ENCODE measurements around the gene ADCY7.

ADCY7 gene

DNA sequence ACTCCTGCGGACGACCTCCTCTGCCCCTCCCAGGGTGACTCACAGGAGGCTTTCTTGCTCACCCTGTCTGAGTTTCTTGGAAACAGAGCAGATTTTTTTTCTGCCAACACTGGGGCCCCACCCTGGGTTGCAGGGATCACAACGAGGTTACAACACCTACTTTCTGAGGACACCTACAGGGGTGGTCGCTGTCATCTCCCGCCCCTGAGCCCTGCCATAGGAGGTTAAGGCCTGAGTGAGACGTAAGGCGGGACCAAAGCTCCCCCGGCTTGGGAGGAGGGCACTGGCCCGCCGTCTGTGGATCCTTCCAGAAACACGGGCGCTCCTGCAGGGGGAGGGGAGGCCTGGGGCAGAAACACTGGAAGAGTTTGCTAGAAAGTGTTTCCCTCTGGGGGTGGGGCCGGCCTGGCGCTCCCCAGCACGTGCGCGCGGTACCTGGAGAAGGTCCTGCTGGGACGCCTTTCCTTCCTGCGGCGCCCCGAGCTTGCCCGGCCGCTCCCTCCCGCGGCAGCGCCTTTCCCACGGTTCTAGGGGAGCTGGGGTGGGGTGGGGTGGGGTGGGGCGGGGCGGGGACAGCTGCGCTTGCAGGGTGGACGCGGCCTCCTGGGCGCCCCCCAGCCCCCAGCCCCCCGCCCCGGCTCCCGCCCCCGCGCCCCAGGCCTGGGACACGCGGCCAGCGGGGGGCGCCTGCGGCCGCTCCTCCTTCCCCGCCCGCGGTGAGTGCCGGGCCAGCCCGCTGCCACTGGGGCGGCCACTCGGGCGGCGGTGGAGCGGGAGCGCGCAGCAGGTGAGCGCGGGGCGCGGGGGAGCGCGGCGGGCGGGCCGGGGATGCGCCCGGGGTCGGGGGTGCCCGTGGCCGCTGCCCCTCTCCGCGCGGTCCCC lies 20.7 kb upstream of the ADCY7 start:
- DNase-seq (ENCODE audit: extremely low read depth, low read depth), result no peak
- TF ChIP-seq, protein P1, sequence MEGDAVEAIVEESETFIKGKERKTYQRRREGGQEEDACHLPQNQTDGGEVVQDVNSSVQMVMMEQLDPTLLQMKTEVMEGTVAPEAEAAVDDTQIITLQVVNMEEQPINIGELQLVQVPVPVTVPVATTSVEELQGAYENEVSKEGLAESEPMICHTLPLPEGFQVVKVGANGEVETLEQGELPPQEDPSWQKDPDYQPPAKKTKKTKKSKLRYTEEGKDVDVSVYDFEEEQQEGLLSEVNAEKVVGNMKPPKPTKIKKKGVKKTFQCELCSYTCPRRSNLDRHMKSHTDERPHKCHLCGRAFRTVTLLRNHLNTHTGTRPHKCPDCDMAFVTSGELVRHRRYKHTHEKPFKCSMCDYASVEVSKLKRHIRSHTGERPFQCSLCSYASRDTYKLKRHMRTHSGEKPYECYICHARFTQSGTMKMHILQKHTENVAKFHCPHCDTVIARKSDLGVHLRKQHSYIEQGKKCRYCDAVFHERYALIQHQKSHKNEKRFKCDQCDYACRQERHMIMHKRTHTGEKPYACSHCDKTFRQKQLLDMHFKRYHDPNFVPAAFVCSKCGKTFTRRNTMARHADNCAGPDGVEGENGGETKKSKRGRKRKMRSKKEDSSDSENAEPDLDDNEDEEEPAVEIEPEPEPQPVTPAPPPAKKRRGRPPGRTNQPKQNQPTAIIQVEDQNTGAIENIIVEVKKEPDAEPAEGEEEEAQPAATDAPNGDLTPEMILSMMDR (IDR thresholded peaks at IDR 0.05; ENCODE audit: low read depth, low read length), result no peak; the same call in 1 of the 2 replicates

DNA sequence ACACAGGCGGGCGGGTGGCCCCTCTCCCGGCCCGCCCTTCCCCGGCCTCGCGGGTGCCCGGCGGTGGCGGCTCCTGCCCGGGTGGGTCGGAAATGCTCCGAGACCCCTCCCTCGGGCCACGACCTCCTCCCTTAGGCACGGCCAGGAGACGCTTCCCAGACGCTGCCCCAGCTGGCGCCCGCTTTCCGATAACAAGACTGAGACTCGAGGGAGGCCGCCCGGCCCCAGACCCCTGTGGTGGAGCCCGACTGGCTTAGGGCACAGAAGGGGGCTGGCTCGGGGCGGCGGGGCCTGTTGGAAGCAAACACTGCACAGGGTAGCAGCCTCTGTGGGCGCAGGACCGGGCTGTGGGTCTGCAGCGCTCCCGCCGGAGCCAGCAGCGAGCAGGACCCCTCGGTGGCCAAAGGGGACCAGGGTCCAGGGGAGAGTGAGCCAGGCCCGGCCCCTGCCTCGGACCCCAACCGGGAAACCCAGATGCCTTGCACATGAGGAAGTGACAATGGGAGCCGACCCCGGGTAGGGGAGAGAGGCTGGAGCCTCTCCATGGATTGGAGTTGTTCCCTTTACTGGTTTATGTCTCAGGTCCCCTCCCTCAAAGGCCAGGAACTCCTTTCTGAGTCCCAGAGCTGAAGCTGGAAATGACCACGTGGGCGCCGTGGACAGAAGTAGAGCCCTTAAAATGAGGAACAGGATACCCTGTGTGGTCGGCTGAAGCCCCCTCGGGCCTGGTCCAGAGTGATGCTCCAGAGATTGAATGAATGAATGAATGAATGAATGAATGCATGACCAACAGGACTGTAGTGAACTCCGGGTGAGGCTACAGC lies 19.8 kb upstream of the ADCY7 start:
- no peak for DNase-seq (ENCODE audit: extremely low read depth, low read depth)
- TF ChIP-seq, protein P1 (IDR thresholded peaks at IDR 0.05; ENCODE audit: low read depth, low read length), result no peak

DNA sequence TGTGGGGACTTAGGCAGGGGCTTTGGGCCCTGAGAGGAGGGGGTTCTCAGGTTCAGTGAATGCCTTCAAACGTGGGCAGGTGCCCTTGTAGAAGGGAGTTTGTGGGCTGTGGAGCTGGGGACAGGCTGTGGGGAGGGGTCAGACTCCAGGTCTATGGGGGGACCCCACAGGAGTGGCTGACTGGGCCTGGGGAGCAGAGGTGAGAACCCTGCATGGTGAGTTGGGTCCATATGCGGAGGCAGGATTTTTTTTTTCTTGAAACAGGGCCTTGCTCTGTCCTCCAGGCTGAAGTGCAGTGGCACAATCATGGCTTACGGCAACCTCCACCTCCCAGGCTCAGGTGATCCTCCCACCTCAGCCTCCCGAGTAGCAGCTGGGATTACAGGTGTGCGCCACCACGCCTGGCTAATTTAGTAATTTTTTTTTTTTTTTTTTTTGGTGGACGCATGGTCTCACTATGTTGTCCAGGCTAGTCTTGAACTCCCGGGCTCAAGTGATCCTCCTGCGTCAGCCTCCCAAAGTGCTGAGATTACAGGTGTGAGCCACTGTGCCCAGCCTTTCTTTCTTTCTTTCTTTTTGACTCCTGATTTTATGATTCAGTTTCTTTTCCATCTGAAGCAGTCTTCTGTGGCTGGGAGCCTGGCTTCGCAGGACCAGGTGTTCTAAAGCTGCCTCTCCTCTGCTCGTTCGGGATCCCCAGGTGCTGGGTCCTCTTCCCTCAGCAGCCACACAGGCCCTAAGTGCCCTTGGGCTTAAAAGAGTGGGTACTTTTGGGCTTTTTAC lies 19.0 kb upstream of the ADCY7 start:
- TF ChIP-seq, protein P1 (IDR thresholded peaks at IDR 0.05; ENCODE audit: low read depth, low read length), result no peak
- no peak for DNase-seq (ENCODE audit: extremely low read depth, low read depth)

DNA sequence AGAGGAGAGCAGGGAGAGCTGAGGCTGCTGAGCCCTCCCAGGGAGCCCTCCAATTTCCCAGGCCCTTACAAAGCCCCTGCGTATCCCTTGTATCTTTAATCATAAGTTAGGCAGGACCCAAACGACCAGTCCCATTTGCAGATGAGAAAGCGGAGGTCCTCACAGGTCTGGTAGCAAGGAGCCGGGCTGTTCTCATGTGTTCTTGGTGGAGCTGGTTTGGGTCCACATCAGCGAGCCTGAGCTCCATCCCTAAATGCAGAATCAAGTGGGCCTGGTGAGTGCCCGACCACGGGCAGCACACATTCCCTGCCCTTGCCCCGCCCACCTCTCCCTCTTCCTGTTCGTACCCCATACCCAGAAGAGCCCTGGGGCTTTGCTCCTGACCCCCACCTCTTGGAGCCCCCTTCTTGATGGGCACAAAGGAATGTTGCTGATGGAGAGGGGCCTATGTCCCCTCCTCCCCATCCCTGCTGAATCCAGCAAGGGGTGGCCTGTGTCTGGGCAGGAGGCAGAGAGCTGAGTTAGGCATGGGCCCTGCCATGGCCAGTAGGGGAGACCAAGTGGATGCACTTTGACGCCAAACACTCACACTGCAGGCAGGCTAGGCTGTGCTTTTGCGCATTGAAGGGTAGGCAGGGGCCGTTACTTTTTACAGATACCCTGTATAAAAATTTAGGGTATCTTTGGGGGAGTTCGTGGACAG lies 18.3 kb upstream of the ADCY7 start:
- TF ChIP-seq, protein P1 (IDR thresholded peaks at IDR 0.05; ENCODE audit: low read depth, low read length), result no peak
- DNase-seq (ENCODE audit: extremely low read depth, low read depth), result no peak

DNA sequence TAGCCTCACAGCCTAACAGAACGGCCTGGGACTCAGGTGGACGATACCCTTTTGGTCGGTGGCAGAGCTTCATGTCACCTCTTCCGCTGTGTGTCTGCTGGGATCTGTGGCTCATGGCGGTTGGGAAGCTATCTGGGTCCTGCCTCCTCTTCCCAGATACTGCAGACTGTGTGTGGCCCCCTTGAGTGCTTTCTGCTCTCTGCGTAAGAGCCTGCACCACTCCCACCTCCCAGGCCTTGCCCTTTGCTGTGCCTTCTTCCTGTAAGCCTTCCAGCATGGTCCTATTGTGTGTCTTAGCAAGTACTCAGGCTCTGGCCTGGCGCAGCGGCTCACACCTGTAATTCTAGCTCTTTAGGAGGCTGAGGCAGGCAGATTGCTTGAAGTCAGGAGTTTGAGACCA lies 17.5 kb upstream of the ADCY7 start:
- TF ChIP-seq, protein P1 (IDR thresholded peaks at IDR 0.05; ENCODE audit: low read depth, low read length), result no peak
- DNase-seq (ENCODE audit: extremely low read depth, low read depth), result no peak

DNA sequence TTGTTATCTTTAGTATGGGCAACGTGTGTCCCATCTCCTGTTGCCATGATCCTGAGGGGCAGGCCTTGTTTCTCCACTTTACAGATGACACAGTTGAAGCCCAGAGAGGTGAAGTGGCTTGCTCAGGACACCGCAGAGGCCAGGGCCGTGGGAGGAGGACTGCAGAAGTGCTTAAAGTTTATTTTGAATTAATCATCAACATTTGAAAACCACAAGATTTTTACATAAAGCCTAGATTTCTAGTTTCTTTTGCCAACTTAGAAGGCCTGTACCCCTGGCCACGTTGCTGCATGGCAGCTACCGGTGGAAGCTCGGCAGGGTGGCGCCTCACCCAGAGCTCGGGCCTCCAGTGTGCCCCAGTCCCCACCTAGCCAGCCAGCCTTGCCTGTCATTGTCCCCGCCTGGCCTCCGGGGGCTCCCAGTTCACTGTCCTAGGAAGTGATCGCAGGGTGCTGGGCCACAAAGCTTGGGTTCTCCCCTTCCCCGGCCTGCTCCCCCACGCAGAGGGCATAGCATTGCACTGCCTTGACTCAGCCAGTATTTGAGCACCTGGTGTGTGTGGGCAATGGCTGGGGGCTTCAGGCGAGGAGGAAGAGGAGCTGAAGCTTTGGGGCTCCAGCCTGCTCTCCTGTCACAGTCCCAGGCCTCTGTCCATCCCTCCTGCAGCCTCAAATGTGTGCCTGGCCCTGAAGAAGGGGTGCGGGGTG lies 14.8 kb upstream of the ADCY7 start:
- TF ChIP-seq, protein P1 (IDR thresholded peaks at IDR 0.05; ENCODE audit: low read depth, low read length), result no peak
- no peak for DNase-seq (ENCODE audit: extremely low read depth, low read depth)

Data from AG09319 (cell line).